Astrocyte (in vitro differentiated cells and primary cell): ENCODE measurements around the gene CBX7. TPM values are rescaled to one million over a fixed set of nuclear protein-coding genes. Genes with fewer than 3 reads are reported as not detected.
"Not testable (repeated sequence)": the region's sequence is repeated elsewhere in the genome, so short reads cannot be mapped to it uniquely, and the experiment has no call there.

Experiments used
- DNase-seq: peaks from one replicate; pipeline ENCODE4 v3.0.0-alpha.2; 2010; ENCODE audit warnings: low read depth
- FAIRE-seq: peaks from 2 replicates; lab custom pipeline; 2011; peaks lifted over from hg19 to GRCh38; lab: Jason Lieb, UNC
- H2AFZ ChIP-seq: 2 replicates; pipeline ENCODE4 v1.6.0; 2012; ENCODE audit warnings: low read depth, low read length, inconsistent platforms
- H3K27ac ChIP-seq: 2 replicates; pipeline ENCODE4 v1.5.1; 2011; ENCODE audit warnings: low read depth, low read length, inconsistent platforms
- H3K27me3 ChIP-seq: 2 replicates; pipeline ENCODE4 v1.6.0; 2011; ENCODE audit warnings: low read length, inconsistent platforms; ENCODE audit not compliant: insufficient read depth
- H3K36me3 ChIP-seq: 2 replicates; pipeline ENCODE4 v1.5.1; 2011; ENCODE audit warnings: low read length, inconsistent platforms; ENCODE audit not compliant: insufficient read depth
- H3K4me1 ChIP-seq: 2 replicates; pipeline ENCODE4 v1.5.1; 2011; ENCODE audit warnings: low read length, inconsistent platforms; ENCODE audit not compliant: insufficient read depth
- H3K4me2 ChIP-seq: 2 replicates; pipeline ENCODE4 v1.6.0; 2012; ENCODE audit warnings: low read length, inconsistent platforms
- H3K4me3 ChIP-seq: 2 replicates; pipeline ENCODE4 v1.5.1; 2011; ENCODE audit warnings: low read depth, mild to moderate bottlenecking, low read length, inconsistent platforms; ENCODE audit not compliant: insufficient read depth
- H3K79me2 ChIP-seq: 2 replicates; pipeline ENCODE4 v1.6.0; 2012; ENCODE audit warnings: mild to moderate bottlenecking, low read length, inconsistent platforms; ENCODE audit not compliant: insufficient read depth
- H3K9ac ChIP-seq: 2 replicates; pipeline ENCODE4 v1.6.0; 2012; ENCODE audit warnings: mild to moderate bottlenecking, low read length, inconsistent platforms
- H3K9me3 ChIP-seq: 2 replicates; pipeline ENCODE4 v1.5.1; 2012; ENCODE audit warnings: low read depth, mild to moderate bottlenecking, low read length, inconsistent platforms; ENCODE audit not compliant: insufficient read depth
- H4K20me1 ChIP-seq: 2 replicates; pipeline ENCODE4 v1.6.0; 2012; ENCODE audit warnings: low read length, inconsistent platforms; ENCODE audit not compliant: insufficient read depth
- H3K27ac Mint-ChIP-seq: one replicate; pipeline ENCODE4 v1.8.0; 2021; ENCODE audit warnings: mild to moderate bottlenecking, mixed read lengths; ENCODE audit not compliant: unreplicated experiment
- H3K27me3 Mint-ChIP-seq: one replicate; pipeline ENCODE4 v1.8.0; 2021; ENCODE audit warnings: low read depth, mixed read lengths; ENCODE audit not compliant: unreplicated experiment
- H3K36me3 Mint-ChIP-seq: one replicate; pipeline ENCODE4 v1.8.0; 2021; ENCODE audit warnings: low read depth, mixed read lengths; ENCODE audit not compliant: unreplicated experiment
- H3K4me1 Mint-ChIP-seq: one replicate; pipeline ENCODE4 v1.8.0; 2021; ENCODE audit warnings: low read depth, mixed read lengths; ENCODE audit not compliant: unreplicated experiment
- H3K4me3 Mint-ChIP-seq: one replicate; pipeline ENCODE4 v1.8.0; 2021; ENCODE audit warnings: mild to moderate bottlenecking, moderate library complexity, mixed read lengths; ENCODE audit not compliant: unreplicated experiment
- H3K9me3 Mint-ChIP-seq: one replicate; pipeline ENCODE4 v1.8.0; 2021; ENCODE audit warnings: mild to moderate bottlenecking, mixed read lengths; ENCODE audit not compliant: unreplicated experiment
- EZH2 ChIP-seq: IDR thresholded peaks from 2 replicates; pipeline ENCODE4 v1.6.1; 2012; ENCODE audit warnings: mild to moderate bottlenecking, low read length, inconsistent platforms; ENCODE audit not compliant: insufficient read depth
- total RNA-seq: library from RNA; stranded (reverse); gene quantifications from 2 replicates; pipeline ENCODE4 v1.2.1, GENCODE V29; 2021
- TF ChIP-seq, protein P1 (sequence below): IDR thresholded peaks from 2 replicates; pipeline ENCODE4 v1.5.1; 2011; ENCODE audit warnings: low read depth, mild to moderate bottlenecking, inconsistent platforms, low read length, moderate library complexity; ENCODE audit not compliant: insufficient read depth

The CBX7 gene
- total RNA-seq, 1 donor from 2014 or later, result 1.2 TPM

GRCh38 chr22:39173787-39174497 is 21.5 kb upstream of the CBX7 start:
- Histone ChIP-seq H4K20me1 (no peaks in the 10 kb centered on the region), H3K79me2 (no peaks in the 10 kb centered on the region), H3K36me3 (no peaks in the 10 kb centered on the region), H3K4me2 (peak overlapping the region; percentile 66), H3K9ac (peak overlapping the region; percentile 75), H3K9me3 (no peaks in the 10 kb centered on the region), H3K4me1 (peaks cover 56% of the 10 kb centered on the region), H3K27ac (peak overlapping the region; percentile 81), H3K27me3 (no peaks in the 10 kb centered on the region), H3K4me3 (no peak overlapping the region), H2AFZ (peak overlapping the region; percentile 33)
- Mint-ChIP-seq H3K4me3 (no peak overlapping the region), H3K9me3 (no peaks in the 10 kb centered on the region), H3K27me3 (peaks cover 8% of the 10 kb centered on the region), H3K36me3 (no peaks in the 10 kb centered on the region), H3K4me1 (peaks cover 37% of the 10 kb centered on the region), H3K27ac (peak overlapping the region; percentile 99)
- TF ChIP-seq, protein P1, sequence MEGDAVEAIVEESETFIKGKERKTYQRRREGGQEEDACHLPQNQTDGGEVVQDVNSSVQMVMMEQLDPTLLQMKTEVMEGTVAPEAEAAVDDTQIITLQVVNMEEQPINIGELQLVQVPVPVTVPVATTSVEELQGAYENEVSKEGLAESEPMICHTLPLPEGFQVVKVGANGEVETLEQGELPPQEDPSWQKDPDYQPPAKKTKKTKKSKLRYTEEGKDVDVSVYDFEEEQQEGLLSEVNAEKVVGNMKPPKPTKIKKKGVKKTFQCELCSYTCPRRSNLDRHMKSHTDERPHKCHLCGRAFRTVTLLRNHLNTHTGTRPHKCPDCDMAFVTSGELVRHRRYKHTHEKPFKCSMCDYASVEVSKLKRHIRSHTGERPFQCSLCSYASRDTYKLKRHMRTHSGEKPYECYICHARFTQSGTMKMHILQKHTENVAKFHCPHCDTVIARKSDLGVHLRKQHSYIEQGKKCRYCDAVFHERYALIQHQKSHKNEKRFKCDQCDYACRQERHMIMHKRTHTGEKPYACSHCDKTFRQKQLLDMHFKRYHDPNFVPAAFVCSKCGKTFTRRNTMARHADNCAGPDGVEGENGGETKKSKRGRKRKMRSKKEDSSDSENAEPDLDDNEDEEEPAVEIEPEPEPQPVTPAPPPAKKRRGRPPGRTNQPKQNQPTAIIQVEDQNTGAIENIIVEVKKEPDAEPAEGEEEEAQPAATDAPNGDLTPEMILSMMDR, result no peak
- TF ChIP-seq EZH2, result no peak
- FAIRE-seq (no peak), DNase-seq (no peak)

- Mint-ChIP-seq H3K36me3 (no peaks in the 10 kb centered on the region), H3K4me3 (no peak overlapping the region), H3K4me1 (peaks cover 37% of the 10 kb centered on the region), H3K27me3 (peaks cover 10% of the 10 kb centered on the region), H3K27ac (peak overlapping the region; percentile 99), H3K9me3 (no peaks in the 10 kb centered on the region)
- H3K9me3 ChIP-seq, result no peaks in the 10 kb centered on the region
- no peak overlapping the region for H3K4me2 ChIP-seq
- no peak overlapping the region for H3K9ac ChIP-seq
- H3K79me2 ChIP-seq, result no peaks in the 10 kb centered on the region
- H3K4me1 ChIP-seq, result peaks cover 56% of the 10 kb centered on the region
- H4K20me1 ChIP-seq, result no peaks in the 10 kb centered on the region
- H3K36me3 ChIP-seq, result no peaks in the 10 kb centered on the region
- no peak for FAIRE-seq
- no peak overlapping the region for H3K4me3 ChIP-seq
- H3K27me3 ChIP-seq, result no peaks in the 10 kb centered on the region
- no peak for TF ChIP-seq EZH2
- TF ChIP-seq, protein P1, result no peak
- no peak overlapping the region for H3K27ac ChIP-seq
- no peak for DNase-seq
- peak overlapping the region; percentile 33 for H2AFZ ChIP-seq
Measured at GRCh38 chr22:39173050-39173706, 20.7 kb upstream of the CBX7 start.

DNA sequence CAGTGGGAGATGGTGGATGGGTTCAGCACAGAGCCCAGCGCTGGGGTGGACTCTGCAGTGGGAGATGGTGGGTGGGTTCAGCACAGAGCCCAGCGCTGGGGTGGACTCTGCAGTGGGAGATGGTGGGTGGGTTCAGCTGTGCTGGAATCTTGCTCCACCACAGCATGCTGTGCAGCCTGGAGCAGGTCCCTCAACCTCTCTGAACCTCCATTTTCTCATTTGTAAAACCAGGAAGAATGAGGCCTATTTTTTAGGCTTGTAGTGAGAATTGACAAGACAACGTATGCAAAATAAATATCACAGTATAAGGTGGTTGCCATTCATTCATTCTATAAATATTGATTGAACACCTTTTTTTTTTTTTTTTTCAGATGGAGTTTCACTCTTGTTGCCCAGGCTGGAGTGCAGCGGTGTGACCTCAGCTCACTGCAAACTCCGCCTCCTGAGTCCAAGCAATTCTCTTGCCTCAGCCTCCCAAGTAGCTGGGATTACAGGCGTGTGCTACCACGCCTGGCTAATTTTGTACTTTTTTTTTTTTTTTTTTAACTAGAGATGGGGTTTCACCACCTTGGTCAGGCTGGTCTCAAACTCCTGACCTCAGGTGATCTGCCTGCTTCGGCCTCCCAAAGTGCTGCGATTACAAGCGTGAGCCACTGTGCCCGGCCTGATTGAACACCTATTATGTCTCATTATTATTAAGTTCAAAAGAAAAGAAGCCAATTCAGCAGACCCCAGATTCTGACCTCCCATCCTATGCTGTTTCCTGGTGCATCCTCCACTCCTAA is 20.0 kb upstream of the CBX7 start:
- H3K4me2 ChIP-seq, result not testable (repeated sequence)
- H3K4me1 Mint-ChIP-seq, result peaks cover 37% of the 10 kb centered on the region

More for the DNA sequence above, 20.0 kb upstream of the CBX7 start:
- DNase-seq, H3K4me3 Mint-ChIP-seq, H3K79me2 ChIP-seq, H3K36me3 ChIP-seq, H4K20me1 ChIP-seq, H3K36me3 Mint-ChIP-seq, H3K27me3 ChIP-seq, FAIRE-seq, H3K27ac ChIP-seq, H3K4me3 ChIP-seq, H3K27me3 Mint-ChIP-seq, H3K9me3 Mint-ChIP-seq, H2AFZ ChIP-seq, H3K9ac ChIP-seq, H3K9me3 ChIP-seq: not testable (repeated sequence)
- H3K4me1 ChIP-seq, result peaks cover 49% of the 10 kb centered on the region
- peak overlapping the region; percentile 99 for H3K27ac Mint-ChIP-seq
